DMS153 (cell line): ENCODE data around the gene IL1RN.

ENCODE experiments used
- DNase-seq: peaks from one replicate; lab custom pipeline; 2025; lab: John Stamatoyannopoulos, UW

The IL1RN gene

DNA sequence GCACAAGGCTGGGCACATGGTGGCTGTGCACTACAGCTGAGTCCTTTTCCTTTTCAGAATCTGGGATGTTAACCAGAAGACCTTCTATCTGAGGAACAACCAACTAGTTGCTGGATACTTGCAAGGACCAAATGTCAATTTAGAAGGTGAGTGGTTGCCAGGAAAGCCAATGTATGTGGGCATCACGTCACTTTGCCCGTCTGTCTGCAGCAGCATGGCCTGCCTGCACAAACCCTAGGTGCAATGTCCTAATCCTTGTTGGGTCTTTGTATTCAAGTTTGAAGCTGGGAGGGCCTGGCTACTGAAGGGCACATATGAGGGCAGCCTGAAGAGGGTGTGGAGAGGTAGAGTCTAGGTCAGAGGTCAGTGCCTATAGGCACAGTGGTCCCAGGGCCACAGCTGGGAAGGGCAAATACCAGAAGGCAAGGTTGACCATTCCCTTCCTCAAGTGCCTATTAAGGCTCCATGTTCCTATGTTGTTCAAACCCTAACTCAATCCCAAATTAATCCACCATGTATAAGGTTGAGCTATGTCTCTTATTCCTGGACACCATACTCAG lies 2.2 kb downstream of the IL1RN start:
- no peak for DNase-seq

GRCh38 chr2:113131352-113132185 lies 4.2 kb downstream of the IL1RN start:
- no peak for DNase-seq

GRCh38 chr2:113132414-113133021 lies 5.1 kb downstream of the IL1RN start:
- no peak for DNase-seq

GRCh38 chr2:113133704-113134598 lies 6.6 kb downstream of the IL1RN start:
- no peak for DNase-seq

GRCh38 chr2:113134717-113135116 lies 7.3 kb downstream of the IL1RN start:
- DNase-seq, result no peak

DNA sequence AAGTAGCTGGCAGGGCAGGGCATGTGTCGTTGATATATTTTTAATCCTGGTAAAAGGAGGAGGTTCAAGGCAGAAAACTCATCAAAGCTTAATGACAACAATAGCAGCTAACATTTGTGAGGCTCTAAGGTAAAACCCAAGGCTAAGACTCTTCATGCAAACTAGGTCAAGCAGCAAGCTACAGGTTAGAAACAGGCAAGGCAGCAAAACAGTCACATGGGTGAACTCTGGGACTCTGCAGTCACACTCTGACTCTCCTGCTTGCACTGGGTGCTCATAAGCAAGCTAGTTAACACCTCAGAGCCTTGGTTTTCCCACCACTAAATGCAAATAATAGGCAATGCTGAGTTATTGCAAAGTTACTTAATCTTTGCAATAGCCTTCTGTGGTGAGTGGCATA lies 7.9 kb downstream of the IL1RN start:
- no peak for DNase-seq

DNA sequence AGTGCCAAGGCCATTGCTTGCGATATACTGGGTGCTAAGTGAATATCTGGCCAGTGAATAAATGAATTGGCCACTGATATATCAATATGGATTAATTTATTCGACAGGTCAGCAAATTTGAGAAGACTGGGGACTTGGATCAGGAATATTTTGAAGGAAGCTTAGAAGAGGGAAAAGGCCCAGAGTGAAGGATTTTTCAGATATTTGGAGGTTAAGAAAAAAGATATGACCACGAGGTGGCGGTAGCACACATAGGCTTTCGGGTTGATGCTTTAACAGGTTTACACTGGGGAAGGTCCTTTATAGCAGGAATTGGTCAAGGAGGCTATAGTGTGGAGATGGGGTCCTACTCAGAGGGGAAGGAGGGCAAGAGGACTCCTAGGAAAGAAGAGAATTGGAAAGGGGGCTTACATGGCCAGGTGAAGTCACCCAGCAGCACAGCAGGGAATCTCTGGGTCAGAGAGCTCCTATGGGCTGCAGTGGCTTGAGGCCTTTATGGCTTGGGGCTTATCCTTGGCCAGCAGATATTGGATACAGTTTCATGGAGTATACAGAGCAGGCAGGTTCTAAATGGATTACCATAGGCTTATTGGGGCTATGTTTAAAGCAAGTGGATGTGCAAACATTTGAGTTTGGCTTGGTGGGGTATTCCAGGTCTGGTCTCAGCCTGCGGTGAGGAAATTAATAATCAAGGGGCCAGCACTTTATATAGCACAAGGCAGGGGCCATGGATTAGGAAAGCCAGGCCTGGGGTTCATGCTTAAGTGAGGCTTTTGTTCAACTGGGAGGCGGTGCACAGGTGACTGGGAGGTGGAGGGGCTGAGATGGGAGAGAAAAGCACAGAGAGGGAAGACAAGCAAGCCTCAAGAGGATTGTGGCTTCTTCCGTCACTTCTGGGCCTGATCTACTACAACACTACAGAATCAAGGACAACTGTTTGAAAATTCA lies 9.7 kb downstream of the IL1RN start:
- DNase-seq, result peak; percentile 4

DNA sequence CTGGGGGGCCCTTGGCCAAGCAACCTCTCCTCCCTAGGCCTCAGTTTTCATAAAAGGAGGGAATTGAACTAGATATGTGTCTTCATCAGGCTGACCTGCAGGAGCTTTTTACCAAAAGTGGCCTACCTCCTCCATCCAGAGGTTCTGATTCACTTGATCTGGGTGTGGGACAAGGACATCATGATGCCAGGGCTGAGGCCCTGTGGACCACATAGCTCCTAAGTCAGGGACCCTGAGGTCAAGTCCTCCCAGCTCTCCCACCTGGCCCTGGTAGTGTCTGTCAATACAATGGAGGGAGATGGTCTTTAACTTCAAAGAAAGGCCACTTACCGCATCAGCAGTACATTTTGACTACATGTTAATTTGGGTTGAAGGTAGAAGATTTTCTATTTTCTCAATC lies 10.4 kb downstream of the IL1RN start:
- DNase-seq, result no peak

GRCh38 chr2:113138428-113139322 lies 11.3 kb downstream of the IL1RN start:
- DNase-seq, result no peak

DNA sequence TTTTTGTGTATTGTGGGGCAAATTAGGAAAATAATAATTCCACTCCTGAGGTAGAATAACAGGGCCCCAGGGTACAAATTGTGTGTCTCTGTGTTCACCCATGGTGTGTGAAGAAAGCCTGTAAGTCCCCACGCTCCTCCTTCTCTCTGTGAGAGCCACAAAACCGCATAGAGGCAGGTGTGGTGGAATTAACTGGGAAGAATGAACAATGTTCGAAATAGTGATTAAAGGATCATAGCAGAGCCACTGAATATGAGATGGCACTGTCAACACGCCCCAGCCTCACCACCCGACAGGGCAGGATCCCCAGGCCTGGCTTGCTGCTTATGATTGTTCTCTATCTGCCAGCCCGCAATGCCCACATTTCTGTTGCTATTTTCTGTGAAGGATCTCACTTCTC lies 14.1 kb downstream of the IL1RN start:
- no peak for DNase-seq

DNA sequence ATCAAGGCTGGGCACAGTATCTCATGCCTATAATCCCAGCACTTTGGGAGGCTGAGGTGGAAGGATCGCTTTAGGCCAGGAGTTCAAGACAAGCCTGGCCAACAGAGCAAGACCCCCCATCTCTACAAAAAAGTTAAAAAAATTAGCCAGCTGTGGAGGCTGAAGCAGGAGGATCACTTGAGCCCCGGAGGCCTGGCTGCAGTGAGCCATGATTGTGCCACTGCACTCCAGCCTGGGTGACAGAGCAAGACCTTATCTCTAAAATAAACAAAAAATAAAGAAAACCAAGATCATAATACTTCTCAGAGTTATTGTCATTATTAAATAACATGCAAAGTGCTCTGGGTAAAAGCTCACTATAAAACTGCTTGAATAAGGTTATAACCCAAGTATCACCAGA lies 14.9 kb downstream of the IL1RN start:
- DNase-seq, result no peak

GRCh38 chr2:113144259-113144658 lies 16.9 kb downstream of the IL1RN start:
- no peak for DNase-seq

DNA sequence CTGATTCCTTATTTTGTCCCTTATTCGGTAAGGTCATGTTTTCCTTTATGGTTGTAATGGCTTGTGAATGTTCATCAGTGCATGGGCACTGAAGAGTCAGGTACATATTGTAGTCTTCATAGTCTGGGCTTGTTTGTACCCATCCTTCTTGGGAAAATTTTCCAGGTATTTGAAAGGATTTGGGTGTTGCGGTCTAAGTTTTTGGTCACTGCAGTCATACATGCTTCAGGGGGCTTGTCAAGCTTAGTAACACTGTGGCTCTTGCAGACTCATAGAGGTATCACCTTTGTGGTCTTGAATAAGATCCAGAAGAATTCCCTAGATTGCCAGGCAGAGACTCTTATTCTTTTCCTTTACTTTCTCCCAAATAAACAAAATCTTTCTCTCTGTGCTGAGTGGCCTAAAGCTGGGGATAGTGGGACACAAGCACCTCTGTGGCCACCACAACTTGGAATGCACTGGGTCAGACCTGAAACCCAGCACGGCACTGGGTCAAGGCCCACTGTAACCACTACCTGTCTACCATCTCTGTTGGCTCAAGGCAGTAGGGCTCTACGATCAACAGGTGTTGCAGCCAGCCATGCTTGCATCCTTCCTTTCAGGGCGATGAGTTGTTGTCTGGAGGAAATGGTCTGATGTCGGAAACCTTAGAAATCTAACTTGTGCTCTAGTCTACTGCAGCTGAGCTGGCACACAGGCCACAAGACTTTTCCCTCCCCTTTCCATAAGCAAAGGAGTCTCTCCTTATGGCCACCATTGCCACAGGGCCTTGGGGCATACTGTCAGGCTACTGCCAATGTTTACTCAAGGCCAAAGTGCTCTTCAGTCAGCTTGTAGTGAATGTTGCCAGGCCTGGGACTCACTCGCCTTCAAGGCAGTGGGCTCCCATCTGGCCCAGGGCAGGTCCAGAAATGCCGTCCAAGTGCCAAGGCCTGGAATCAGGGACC lies 21.5 kb downstream of the IL1RN start:
- DNase-seq, result no peak

DNA sequence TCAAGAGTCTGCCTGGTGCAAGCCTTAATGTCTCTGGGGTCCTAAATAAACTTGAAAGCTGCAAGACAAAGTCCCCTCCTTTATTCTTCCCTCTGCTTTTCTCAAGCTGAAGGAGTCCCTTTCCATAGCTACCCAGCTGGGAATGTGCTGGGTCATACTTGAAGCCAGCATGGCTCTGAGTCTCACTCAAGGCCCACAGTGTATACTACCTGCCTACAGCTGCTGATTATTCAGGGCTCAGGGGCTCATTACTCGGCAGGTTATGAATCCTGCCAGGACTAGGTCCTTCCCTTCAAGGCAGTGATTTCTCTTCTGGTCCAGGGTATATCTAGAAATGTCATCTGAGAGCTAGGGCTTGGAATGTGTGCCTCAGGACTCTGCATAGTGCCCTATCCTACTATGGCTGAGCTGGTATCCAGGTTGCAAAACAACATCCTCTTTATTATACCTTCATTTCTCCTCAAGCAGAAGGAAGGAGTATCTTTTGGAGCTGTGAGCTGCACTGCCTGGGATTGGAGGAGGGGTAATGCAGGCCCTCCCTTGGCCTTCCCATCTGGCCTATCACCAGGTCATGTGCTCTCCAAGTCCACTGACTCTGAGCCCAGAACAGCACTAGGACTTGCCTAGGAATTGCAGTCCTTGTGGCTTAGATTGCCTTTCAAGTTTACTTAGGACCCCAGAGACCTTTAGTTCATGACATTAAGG lies 22.3 kb downstream of the IL1RN start:
- no peak for DNase-seq

DNA sequence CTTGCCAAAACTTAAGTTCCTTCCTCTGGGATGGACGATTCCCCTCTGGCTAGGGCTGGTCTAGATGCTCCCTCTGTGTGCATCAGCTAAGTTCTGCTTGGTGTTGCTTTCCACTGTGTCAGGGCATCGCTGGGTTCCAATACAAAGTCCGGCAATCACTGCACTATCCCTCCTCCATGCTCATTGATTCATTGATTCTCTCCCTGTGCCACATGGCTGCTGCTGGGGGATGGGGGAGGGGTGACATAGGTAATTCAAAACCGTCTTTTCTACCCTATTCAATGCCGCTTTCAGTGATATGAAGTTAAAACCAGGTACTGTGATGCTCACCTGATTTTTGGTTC lies 22.8 kb downstream of the IL1RN start:
- DNase-seq, result no peak

- no peak for DNase-seq
Measured at GRCh38 chr2:113155331-113155730, 27.9 kb downstream of the IL1RN start.

DNA sequence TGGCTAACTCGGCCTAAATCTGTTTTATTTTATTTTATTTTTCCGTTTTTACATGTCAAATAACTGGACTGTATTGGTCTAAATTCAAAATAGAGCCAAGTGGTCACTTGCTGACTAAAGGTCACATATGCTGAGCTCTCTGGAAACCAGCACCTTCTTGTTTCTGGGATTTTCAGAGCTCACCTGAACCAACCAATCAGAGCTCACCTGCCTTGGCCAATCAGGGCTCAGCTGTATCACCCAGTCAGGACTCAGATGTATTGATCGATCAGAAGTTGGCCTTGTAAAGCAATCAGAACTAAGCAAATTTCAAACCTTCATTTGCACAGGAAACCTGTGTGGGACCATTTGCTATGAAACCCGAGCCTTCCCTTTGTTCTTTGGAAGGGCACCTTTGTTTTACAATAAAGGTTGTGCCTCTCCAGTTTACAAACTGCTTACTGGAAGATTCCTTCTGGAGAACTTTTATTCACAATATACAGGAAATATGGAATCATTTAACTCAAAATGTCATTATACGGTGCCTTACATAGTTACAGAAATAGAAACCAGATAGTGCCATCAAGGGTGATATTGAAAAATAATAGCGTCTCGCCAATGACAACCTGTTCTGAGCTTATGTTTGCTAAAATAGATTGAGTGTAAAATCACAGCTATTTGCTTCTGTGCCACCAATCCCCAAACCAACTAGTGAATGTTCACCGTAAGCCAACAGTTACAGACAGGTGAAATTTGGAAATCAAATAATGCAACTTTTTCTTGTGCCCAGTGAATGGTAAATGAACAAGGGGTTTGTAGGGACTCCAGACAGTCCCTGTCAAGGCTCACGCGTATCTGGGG lies 29.1 kb downstream of the IL1RN start:
- DNase-seq, result peak; percentile 71
